ENCODE data around the gene TXNDC17.

Gene TXNDC17

GRCh38 chr17:6611231-6611630, 29.6 kb upstream of the TXNDC17 start:
- no peak for DNase-seq (ENCODE audit: insufficient read length, low spot score)
- FAIRE-seq, result no peak
- TF ChIP-seq, protein P1, sequence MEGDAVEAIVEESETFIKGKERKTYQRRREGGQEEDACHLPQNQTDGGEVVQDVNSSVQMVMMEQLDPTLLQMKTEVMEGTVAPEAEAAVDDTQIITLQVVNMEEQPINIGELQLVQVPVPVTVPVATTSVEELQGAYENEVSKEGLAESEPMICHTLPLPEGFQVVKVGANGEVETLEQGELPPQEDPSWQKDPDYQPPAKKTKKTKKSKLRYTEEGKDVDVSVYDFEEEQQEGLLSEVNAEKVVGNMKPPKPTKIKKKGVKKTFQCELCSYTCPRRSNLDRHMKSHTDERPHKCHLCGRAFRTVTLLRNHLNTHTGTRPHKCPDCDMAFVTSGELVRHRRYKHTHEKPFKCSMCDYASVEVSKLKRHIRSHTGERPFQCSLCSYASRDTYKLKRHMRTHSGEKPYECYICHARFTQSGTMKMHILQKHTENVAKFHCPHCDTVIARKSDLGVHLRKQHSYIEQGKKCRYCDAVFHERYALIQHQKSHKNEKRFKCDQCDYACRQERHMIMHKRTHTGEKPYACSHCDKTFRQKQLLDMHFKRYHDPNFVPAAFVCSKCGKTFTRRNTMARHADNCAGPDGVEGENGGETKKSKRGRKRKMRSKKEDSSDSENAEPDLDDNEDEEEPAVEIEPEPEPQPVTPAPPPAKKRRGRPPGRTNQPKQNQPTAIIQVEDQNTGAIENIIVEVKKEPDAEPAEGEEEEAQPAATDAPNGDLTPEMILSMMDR (IDR thresholded peaks at IDR 0.05; ENCODE audit: insufficient read depth, missing control alignments), result no peak

DNA sequence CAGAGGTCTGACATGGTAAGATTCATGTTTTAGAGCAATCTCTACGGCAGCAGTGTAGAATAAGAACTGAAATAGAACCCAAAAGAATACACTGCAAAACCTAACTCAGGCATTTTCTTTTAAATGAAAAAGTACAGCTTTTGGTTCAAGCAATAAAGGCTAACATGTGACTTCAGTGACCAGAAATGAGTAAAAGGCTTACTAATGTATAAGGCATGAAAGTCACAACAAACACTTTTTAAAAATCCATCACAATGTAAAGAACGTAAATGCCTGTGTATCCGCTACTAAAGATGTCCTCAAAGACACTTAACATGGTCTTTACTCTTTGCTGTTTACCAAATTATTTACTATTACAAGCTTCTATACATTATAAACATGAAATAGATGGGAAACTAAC, 16.9 kb upstream of the TXNDC17 start:
- FAIRE-seq (no peak), DNase-seq (ENCODE audit: insufficient read length, low spot score) (no peak)
- TF ChIP-seq, protein P1 (IDR thresholded peaks at IDR 0.05; ENCODE audit: insufficient read depth, missing control alignments), result no peak

DNA sequence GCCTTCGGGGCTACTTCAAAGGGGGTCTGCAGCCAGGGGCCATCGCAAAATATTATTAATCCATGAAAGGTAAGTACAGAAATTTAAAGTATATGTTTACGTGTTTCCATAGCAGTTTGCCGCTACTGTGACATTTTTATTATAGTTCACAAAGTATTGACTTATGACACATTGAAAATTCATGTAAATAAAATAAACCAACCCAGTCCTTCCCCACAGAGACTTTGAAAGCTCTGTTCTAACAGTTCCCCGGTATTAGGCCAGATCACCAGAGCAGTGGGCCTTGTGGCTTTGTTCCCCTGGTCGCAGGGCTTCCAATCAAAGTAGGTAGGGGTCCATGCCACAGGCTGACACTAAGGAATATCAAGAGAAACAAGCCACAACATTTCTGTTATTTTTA, 14.2 kb upstream of the TXNDC17 start:
- DNase-seq (ENCODE audit: insufficient read length, low spot score), result no peak
- no peak for FAIRE-seq
- TF ChIP-seq, protein P1 (IDR thresholded peaks at IDR 0.05; ENCODE audit: insufficient read depth, missing control alignments), result no peak

DNA sequence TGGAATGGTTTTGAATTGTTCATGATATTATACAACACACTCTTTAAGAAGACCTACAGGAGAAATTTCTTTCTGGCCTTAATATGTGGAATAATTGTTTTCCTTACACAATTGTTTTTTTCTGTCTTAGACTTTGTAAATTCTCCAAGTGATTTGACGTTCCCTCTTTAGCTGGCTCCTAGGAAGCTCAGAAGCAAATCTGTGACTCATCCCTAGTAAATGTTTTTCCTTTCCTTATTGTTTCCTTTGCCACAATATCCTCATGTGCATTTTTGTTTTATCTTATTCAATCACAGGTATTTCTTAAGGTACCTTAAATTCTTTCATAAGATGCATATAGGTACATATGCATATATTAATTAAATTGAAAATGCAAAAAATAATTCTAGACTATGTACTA, 13.8 kb upstream of the TXNDC17 start:
- no peak for FAIRE-seq
- TF ChIP-seq, protein P1 (IDR thresholded peaks at IDR 0.05; ENCODE audit: insufficient read depth, missing control alignments), result no peak

GRCh38 chr17:6630390-6630789, 10.5 kb upstream of the TXNDC17 start:
- FAIRE-seq, result no peak
- TF ChIP-seq, protein P1 (IDR thresholded peaks at IDR 0.05; ENCODE audit: insufficient read depth, missing control alignments), result no peak
- DNase-seq (ENCODE audit: insufficient read length, low spot score), result no peak

More for the DNA sequence above, 13.8 kb upstream of the TXNDC17 start:
- no peak for DNase-seq (ENCODE audit: insufficient read length, low spot score)

DNA sequence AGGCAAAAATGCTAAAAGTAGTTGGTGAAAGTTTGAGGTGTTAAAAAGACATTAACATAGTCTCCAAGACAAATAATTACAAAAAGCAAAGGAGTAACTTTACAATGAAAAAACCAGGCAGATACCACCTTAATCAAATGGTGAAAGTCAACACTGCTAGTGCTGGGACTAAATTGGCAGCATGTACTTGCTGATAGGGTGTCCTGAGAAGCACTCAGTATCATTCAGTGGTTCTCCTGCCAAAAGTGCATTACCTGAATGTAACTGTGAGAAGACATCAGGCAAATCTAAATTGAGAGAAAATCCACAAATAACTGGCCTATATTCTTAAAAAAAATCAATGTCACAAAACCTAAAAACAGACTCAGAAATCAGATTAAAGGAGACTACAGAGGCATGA, 8.3 kb upstream of the TXNDC17 start:
- DNase-seq (ENCODE audit: insufficient read length, low spot score), result no peak
- TF ChIP-seq, protein P1 (IDR thresholded peaks at IDR 0.05; ENCODE audit: insufficient read depth, missing control alignments), result no peak
- FAIRE-seq, result no peak

- TF ChIP-seq, protein P1 (IDR thresholded peaks at IDR 0.05; ENCODE audit: insufficient read depth, missing control alignments), result no peak
- FAIRE-seq (no peak), DNase-seq (ENCODE audit: insufficient read length, low spot score) (no peak)
These were observed 7.6 kb upstream of the TXNDC17 start for GRCh38 chr17:6633263-6633662.

All from D721Med (cell line).